PC-3 (cell line): ENCODE results near the gene NAB1. TPM values are rescaled to one million over a fixed set of nuclear protein-coding genes. Genes with fewer than 3 reads are reported as not detected.

Source experiments
- ATAC-seq: fragments of 200-7000 bp; cut with Tn5 transposase; 2 replicates; pipeline ENCODE4 v1.9.1; 2020; ENCODE audit warnings: mild to moderate bottlenecking, moderate library complexity
- BruUV-seq: library from RNA; stranded (reverse); fragments of 400-500 nt; replicated peaks from 2 replicates; lab custom pipeline; 2021; lab: Mats Ljungman, UMichigan
- CTCF ChIA-PET: fragments of 300-600 bp; sonication (Branson Sonifier 250); formaldehyde crosslinking; loops from one replicate; lab custom pipeline; 2022; ENCODE audit warnings: antibody characterized with exemption; lab: Charles Lee
- POLR2A ChIA-PET: fragments of 300-600 bp; sonication (Branson Sonifier 250); formaldehyde crosslinking; loops from one replicate; lab custom pipeline; 2022; ENCODE audit warnings: antibody characterized with exemption; ENCODE audit not compliant: unreplicated experiment; lab: Charles Lee
- DNase-seq: peaks from one replicate; pipeline ENCODE4 v3.0.0-alpha.2; 2015
- H2AFZ ChIP-seq: fragments of 300-600 bp; sonication (generic); 2 replicates; pipeline ENCODE4 v1.6.0; 2016; ENCODE audit warnings: antibody characterized with exemption, low read length
- H3F3A ChIP-seq: fragments of 300-600 bp; sonication (generic); one replicate; pipeline ENCODE4 v1.6.0; 2017; ENCODE audit warnings: antibody characterized with exemption, low read length, control low read depth, mild to moderate bottlenecking; ENCODE audit not compliant: unreplicated experiment
- H3K27ac ChIP-seq: fragments of 300-600 bp; sonication (generic); 2 replicates; pipeline ENCODE4 v1.5.1; 2016; ENCODE audit warnings: mild to moderate bottlenecking, low read length
- H3K27me3 ChIP-seq: fragments of 300-600 bp; sonication (generic); 2 replicates; pipeline ENCODE4 v1.6.1; 2016; ENCODE audit warnings: low read length, mixed read lengths
- H3K36me3 ChIP-seq: fragments of 300-600 bp; sonication (generic); 2 replicates; pipeline ENCODE4 v1.6.1; 2016; ENCODE audit warnings: low read depth, mixed run types, low read length, mixed read lengths
- H3K4me1 ChIP-seq: fragments of 300-600 bp; sonication (generic); 2 replicates; pipeline ENCODE4 v1.5.1; 2016; ENCODE audit warnings: low read length; ENCODE audit not compliant: insufficient read depth
- H3K4me2 ChIP-seq: fragments of 300-600 bp; sonication (generic); 2 replicates; pipeline ENCODE4 v1.6.0; 2016; ENCODE audit warnings: low read length
- H3K4me3 ChIP-seq: fragments of 300-600 bp; sonication (generic); 2 replicates; pipeline ENCODE4 v1.5.1; 2016; ENCODE audit warnings: mild to moderate bottlenecking, low read length, mixed read lengths
- H3K79me2 ChIP-seq: fragments of 300-600 bp; sonication (generic); 2 replicates; pipeline ENCODE4 v1.6.1; 2017; ENCODE audit warnings: low read length, mixed read lengths
- H3K9ac ChIP-seq: fragments of 300-600 bp; sonication (generic); 2 replicates; pipeline ENCODE4 v1.6.0; 2016; ENCODE audit warnings: mild to moderate bottlenecking, low read length
- H3K9me2 ChIP-seq: fragments of 300-600 bp; sonication (generic); replicated peaks from 2 replicates; pipeline ENCODE4 v1.6.1; 2016; ENCODE audit warnings: mixed run types, low read length, mixed read lengths
- H3K9me3 ChIP-seq: fragments of 300-600 bp; sonication (generic); 2 replicates; pipeline ENCODE4 v1.6.1; 2016; ENCODE audit warnings: low read length, mixed read lengths
- H4K20me1 ChIP-seq: fragments of 300-600 bp; sonication (generic); 2 replicates; pipeline ENCODE4 v1.6.1; 2016; ENCODE audit warnings: low read length, mixed read lengths
- EZH2 ChIP-seq: fragments of 300-600 bp; sonication (generic); IDR thresholded peaks from one replicate; pipeline ENCODE4 v1.6.1; 2017; ENCODE audit warnings: antibody characterized with exemption, mild to moderate bottlenecking, low read length; ENCODE audit not compliant: unreplicated experiment
- EZH2phosphoT487 ChIP-seq: fragments of 300-600 bp; sonication (generic); IDR thresholded peaks from 2 replicates; pipeline ENCODE4 v1.6.1; 2018; ENCODE audit warnings: mild to moderate bottlenecking, antibody characterized with exemption, low read length, borderline replicate concordance
- intact Hi-C: fragments of 100-400 bp; cut with micrococcal nuclease; formaldehyde crosslinking; loops from 2 replicates; pipeline ENCODE4 v1.9.0; 2023
- total RNA-seq: library from RNA; depleted of rRNA; stranded (reverse); fragments of >200 nt; gene quantifications from 2 replicates; pipeline ENCODE4 v1.2.3, GENCODE V29; 2014
- TF ChIP-seq, protein P1 (sequence below): fragments of 300-600 bp; sonication (generic); conservative IDR thresholded peaks from 2 replicates; pipeline ENCODE4 v1.5.1; 2017; ENCODE audit warnings: antibody characterized with exemption, low read depth, mild to moderate bottlenecking, low read length

The NAB1 gene
- total RNA-seq, 1 experiment from 2014 or later = 23.1 TPM

DNA sequence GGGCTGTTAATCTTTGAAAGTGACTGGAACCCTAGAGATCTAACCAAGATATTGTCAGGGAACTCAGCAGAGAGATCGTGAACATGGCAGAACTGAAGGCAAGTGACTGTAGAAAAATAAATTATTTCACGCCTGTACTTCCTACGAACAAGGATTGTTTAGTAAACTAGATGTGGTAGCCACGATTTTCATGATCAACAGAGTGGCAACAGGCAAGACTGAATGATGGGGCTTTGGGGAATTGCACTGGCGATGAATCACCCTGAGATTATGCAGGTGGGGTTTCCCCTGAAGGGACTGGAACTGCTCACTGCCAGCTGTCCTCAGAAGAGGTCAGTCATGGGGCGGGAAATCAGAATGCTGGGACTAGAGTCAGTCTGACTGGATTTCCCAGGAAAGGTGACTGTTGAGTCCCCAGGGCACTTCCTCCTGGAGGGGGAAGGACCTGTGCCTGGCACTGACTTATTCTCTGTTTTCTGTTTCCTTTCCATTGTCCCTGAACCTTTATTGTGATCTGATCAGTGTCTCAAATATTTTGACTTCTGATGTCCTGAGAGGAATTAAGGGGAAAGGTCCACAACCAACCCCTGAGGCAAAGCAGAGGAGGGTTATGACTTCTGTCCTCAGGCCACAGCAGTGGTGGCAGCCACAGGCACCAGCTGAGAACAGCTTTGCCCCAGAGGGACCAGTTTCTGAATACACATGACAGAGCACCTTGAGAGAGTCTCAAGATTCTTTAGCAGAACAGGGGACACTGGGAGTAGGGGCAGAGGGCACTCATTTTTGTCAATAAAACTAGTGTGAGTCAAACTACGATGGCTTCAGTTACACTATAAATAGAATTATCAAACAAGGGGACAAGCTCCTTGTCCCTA is 70.0 kb downstream of the NAB1 start:
- H4K20me1 ChIP-seq = no peaks in the 10 kb centered on the region
- no peaks in the 10 kb centered on the region for H3K9me2 ChIP-seq
- ATAC-seq (peak; percentile 91), DNase-seq (peak; percentile 97)
- ChIA-PET CTCF (interaction anchor here (0.6 kb wide), 1 partner anchor 41 kb away, joined by 3 read pairs; no protein-coding TSS in a partner anchor), POLR2A (no interaction called here)
- H3K4me3 ChIP-seq = peak overlapping the region; percentile 39; the same call in 1 of the 2 replicates
- intact Hi-C loops = loop anchor here (5.0 kb wide), 1 partner anchor 38 kb away; no protein-coding TSS in a partner anchor
- H3K79me2 ChIP-seq = no peaks in the 10 kb centered on the region
- H3K9ac ChIP-seq = peak overlapping the region; percentile 66
- no peak for TF ChIP-seq EZH2phosphoT487
- TF ChIP-seq, protein P1, sequence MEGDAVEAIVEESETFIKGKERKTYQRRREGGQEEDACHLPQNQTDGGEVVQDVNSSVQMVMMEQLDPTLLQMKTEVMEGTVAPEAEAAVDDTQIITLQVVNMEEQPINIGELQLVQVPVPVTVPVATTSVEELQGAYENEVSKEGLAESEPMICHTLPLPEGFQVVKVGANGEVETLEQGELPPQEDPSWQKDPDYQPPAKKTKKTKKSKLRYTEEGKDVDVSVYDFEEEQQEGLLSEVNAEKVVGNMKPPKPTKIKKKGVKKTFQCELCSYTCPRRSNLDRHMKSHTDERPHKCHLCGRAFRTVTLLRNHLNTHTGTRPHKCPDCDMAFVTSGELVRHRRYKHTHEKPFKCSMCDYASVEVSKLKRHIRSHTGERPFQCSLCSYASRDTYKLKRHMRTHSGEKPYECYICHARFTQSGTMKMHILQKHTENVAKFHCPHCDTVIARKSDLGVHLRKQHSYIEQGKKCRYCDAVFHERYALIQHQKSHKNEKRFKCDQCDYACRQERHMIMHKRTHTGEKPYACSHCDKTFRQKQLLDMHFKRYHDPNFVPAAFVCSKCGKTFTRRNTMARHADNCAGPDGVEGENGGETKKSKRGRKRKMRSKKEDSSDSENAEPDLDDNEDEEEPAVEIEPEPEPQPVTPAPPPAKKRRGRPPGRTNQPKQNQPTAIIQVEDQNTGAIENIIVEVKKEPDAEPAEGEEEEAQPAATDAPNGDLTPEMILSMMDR = no peak
- no peak for TF ChIP-seq EZH2
- no peaks in the 10 kb centered on the region for H3K36me3 ChIP-seq
- peaks cover 51% of the 10 kb centered on the region for H3K4me1 ChIP-seq
- peak overlapping the region; percentile 96 for H3K27ac ChIP-seq
- H3K9me3 ChIP-seq = no peaks in the 10 kb centered on the region
- peaks cover 13% of the 10 kb centered on the region for H3F3A ChIP-seq
- no peaks in the 10 kb centered on the region for H3K27me3 ChIP-seq
- peak overlapping the region; percentile 42; the same call in 1 of the 2 replicates for H2AFZ ChIP-seq
- no TSS peak for BruUV-seq
- peak overlapping the region; percentile 82 for H3K4me2 ChIP-seq

DNA sequence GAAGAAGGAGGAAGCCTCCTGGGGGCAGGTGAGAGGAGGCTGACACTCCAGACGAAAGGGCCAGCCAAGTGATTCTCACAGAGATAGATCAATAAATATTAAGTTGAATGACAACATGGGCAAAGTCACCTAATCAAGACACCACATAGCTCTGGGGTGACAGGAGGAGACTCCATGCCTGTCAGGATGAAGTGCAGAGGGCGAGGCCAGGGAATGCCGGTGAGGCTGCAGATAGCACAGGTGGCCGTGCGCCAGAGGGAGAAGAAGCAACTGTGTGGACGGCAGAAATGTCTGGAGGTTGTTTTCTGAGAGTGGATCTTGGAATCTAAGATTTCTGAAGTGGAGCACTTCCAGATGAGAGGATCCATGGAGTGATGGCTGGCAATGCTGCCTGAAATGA is 71.4 kb downstream of the NAB1 start:
- Histone ChIP-seq H3K79me2 (no peaks in the 10 kb centered on the region), H3K9me3 (no peaks in the 10 kb centered on the region), H3K9ac (no peak overlapping the region), H3K4me1 (peaks cover 51% of the 10 kb centered on the region), H2AFZ (no peak overlapping the region), H3K27me3 (no peaks in the 10 kb centered on the region), H3K36me3 (no peaks in the 10 kb centered on the region), H3K4me3 (no peak overlapping the region), H4K20me1 (no peaks in the 10 kb centered on the region), H3K4me2 (no peak overlapping the region), H3K9me2 (no peaks in the 10 kb centered on the region), H3F3A (peaks cover 13% of the 10 kb centered on the region), H3K27ac (no peak overlapping the region)
- DNase-seq (no peak), ATAC-seq (no peak)
- intact Hi-C loops = no loop called here
- no peak for TF ChIP-seq EZH2phosphoT487
- TF ChIP-seq EZH2 = no peak
- TF ChIP-seq, protein P1 = no peak
- ChIA-PET POLR2A (no interaction called here), CTCF (no interaction called here)
- BruUV-seq = no TSS peak

DNA sequence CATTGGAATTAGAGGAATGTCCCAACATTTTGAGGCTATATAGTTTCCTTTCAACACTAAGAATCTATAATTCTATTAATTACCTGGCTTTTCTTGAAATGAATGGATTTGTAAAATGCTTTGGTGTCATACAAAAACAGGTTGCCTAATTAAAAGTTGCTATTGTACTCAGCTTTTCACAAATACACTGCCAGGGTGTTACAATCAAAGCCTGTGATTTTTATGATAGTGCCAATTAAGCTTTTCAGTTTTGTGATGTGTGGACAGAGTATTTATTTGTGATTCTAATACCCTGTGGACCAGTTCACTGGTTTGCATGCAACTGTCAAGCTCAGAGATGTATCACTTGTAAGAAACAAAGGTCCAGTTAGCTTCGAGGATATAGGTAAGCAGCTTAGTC is 71.8 kb downstream of the NAB1 start:
- H3K79me2 ChIP-seq = no peaks in the 10 kb centered on the region
- DNase-seq (no peak), ATAC-seq (no peak)
- no peak overlapping the region for H3K4me2 ChIP-seq
- H3K4me3 ChIP-seq = no peak overlapping the region
- TF ChIP-seq EZH2 (no peak), EZH2phosphoT487 (no peak)
- TF ChIP-seq, protein P1 = no peak
- H3K4me1 ChIP-seq = peaks cover 51% of the 10 kb centered on the region
- H2AFZ ChIP-seq = no peak overlapping the region
- H3K9me2 ChIP-seq = no peaks in the 10 kb centered on the region
- no peak overlapping the region for H3K9ac ChIP-seq
- POLR2A ChIA-PET = no interaction called here
- no peak overlapping the region for H3K27ac ChIP-seq
- H4K20me1 ChIP-seq = no peaks in the 10 kb centered on the region
- intact Hi-C loops = no loop called here
- H3F3A ChIP-seq = peaks cover 13% of the 10 kb centered on the region
- CTCF ChIA-PET = no interaction called here
- H3K36me3 ChIP-seq = no peaks in the 10 kb centered on the region
- no peaks in the 10 kb centered on the region for H3K27me3 ChIP-seq
- H3K9me3 ChIP-seq = no peaks in the 10 kb centered on the region
- BruUV-seq = no TSS peak
